Loucy (cell line): ENCODE measurements around the gene MAPRE3.

Experiments
- H2AFZ ChIP-seq: fragments of 200-600 bp; sonication (generic); 2 replicates; pipeline ENCODE4 v1.6.0; 2016; ENCODE audit warnings: antibody characterized with exemption, mild to moderate bottlenecking, low read length, moderate library complexity
- H3F3A ChIP-seq: fragments of 200-600 bp; 2 replicates; pipeline ENCODE4 v1.6.0; 2016; ENCODE audit warnings: antibody characterized with exemption, low read depth, mild to moderate bottlenecking
- H3K27me3 ChIP-seq: fragments of 200-600 bp; sonication (generic); 2 replicates; pipeline ENCODE4 v1.6.1; 2014; ENCODE audit warnings: low read length, mild to moderate bottlenecking; ENCODE audit not compliant: insufficient read depth, poor library complexity, severe bottlenecking
- H3K36me3 ChIP-seq: fragments of 200-600 bp; sonication (generic); 2 replicates; pipeline ENCODE4 v1.6.1; 2016; ENCODE audit warnings: low read length; ENCODE audit not compliant: insufficient read depth
- H3K4me1 ChIP-seq: fragments of 200-600 bp; sonication (generic); 2 replicates; pipeline ENCODE4 v1.5.1; 2014; ENCODE audit warnings: low read length, mild to moderate bottlenecking; ENCODE audit not compliant: insufficient read depth, poor library complexity, severe bottlenecking
- H3K4me2 ChIP-seq: fragments of 200-600 bp; sonication (generic); 2 replicates; pipeline ENCODE4 v1.6.0; 2014; ENCODE audit warnings: antibody characterized with exemption, low read length, low read depth, mild to moderate bottlenecking; ENCODE audit not compliant: poor library complexity, severe bottlenecking
- H3K4me3 ChIP-seq: fragments of 200-600 bp; sonication (generic); 2 replicates; pipeline ENCODE4 v1.5.1; 2014; ENCODE audit warnings: low read length, mild to moderate bottlenecking, mixed read lengths; ENCODE audit not compliant: poor library complexity, severe bottlenecking
- H3K79me2 ChIP-seq: fragments of 200-600 bp; sonication (generic); 2 replicates; pipeline ENCODE4 v1.6.1; 2014; ENCODE audit warnings: low read length; ENCODE audit not compliant: insufficient read depth
- H3K9ac ChIP-seq: fragments of 200-600 bp; sonication (generic); 2 replicates; pipeline ENCODE4 v1.6.0; 2014; ENCODE audit warnings: mild to moderate bottlenecking, low read depth, low read length, moderate library complexity; ENCODE audit not compliant: poor library complexity, severe bottlenecking
- H3K9me2 ChIP-seq: fragments of 200-600 bp; sonication (generic); replicated peaks from 2 replicates; pipeline ENCODE4 v1.6.1; 2016; ENCODE audit warnings: low read depth, low read length, mixed read lengths
- H3K9me3 ChIP-seq: fragments of 200-600 bp; sonication (generic); 2 replicates; pipeline ENCODE4 v1.6.1; 2014; ENCODE audit warnings: mild to moderate bottlenecking, antibody characterized with exemption, low read length, low read depth; ENCODE audit not compliant: insufficient read depth
- H4K20me1 ChIP-seq: fragments of 200-600 bp; sonication (generic); 2 replicates; pipeline ENCODE4 v1.6.0; 2014; ENCODE audit warnings: antibody characterized with exemption, low read length, mild to moderate bottlenecking; ENCODE audit not compliant: insufficient read depth, poor library complexity, severe bottlenecking
- EZH2phosphoT487 ChIP-seq: fragments of 200-600 bp; IDR thresholded peaks from 2 replicates; pipeline ENCODE4 v1.6.1; 2018; ENCODE audit warnings: antibody characterized with exemption, mild to moderate bottlenecking, moderate library complexity, borderline replicate concordance
- TF ChIP-seq, protein P1 (sequence below): fragments of 200-600 bp; sonication (generic); conservative IDR thresholded peaks from 2 replicates; pipeline ENCODE4 v1.5.1; 2014; ENCODE audit warnings: mild to moderate bottlenecking, antibody characterized with exemption, low read length

The MAPRE3 gene

DNA sequence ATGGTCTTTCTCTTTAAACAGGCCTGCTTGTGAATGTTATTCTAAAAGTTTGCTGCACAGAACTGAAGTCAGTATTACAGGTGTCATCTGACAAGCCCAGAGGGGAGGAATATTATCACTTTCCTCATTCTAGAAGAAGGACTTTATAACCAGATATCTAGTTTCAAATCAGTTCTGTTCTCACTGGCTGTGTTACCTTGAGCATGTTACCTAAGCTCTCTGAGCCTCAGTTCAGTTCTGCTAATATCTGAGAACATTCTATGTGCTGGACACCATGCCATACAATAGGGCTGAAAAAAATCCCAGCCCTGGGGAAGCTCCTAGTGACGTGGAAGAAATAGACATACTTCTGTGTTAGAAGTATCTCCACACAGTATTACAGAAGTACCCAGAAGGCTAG, 27.9 kb downstream of the MAPRE3 start:
- Histone ChIP-seq H3K4me2 (no peak overlapping the region), H3F3A (no peaks in the 10 kb centered on the region), H2AFZ (no peak overlapping the region), H3K4me3 (no peak overlapping the region), H3K9me2 (no peaks in the 10 kb centered on the region), H4K20me1 (no peaks in the 10 kb centered on the region), H3K9me3 (no peaks in the 10 kb centered on the region), H3K36me3 (no peaks in the 10 kb centered on the region), H3K79me2 (no peaks in the 10 kb centered on the region), H3K4me1 (no peaks in the 10 kb centered on the region), H3K9ac (no peak overlapping the region), H3K27me3 (no peaks in the 10 kb centered on the region)
- TF ChIP-seq, protein P1, sequence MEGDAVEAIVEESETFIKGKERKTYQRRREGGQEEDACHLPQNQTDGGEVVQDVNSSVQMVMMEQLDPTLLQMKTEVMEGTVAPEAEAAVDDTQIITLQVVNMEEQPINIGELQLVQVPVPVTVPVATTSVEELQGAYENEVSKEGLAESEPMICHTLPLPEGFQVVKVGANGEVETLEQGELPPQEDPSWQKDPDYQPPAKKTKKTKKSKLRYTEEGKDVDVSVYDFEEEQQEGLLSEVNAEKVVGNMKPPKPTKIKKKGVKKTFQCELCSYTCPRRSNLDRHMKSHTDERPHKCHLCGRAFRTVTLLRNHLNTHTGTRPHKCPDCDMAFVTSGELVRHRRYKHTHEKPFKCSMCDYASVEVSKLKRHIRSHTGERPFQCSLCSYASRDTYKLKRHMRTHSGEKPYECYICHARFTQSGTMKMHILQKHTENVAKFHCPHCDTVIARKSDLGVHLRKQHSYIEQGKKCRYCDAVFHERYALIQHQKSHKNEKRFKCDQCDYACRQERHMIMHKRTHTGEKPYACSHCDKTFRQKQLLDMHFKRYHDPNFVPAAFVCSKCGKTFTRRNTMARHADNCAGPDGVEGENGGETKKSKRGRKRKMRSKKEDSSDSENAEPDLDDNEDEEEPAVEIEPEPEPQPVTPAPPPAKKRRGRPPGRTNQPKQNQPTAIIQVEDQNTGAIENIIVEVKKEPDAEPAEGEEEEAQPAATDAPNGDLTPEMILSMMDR, result no peak
- TF ChIP-seq EZH2phosphoT487, result no peak

GRCh38 chr2:27000228-27000627, 29.8 kb downstream of the MAPRE3 start:
- H3F3A ChIP-seq, result no peaks in the 10 kb centered on the region
- no peaks in the 10 kb centered on the region for H3K9me3 ChIP-seq
- no peak for TF ChIP-seq EZH2phosphoT487
- TF ChIP-seq, protein P1, result no peak
- no peak overlapping the region for H3K9ac ChIP-seq
- H2AFZ ChIP-seq, result no peak overlapping the region
- no peaks in the 10 kb centered on the region for H3K9me2 ChIP-seq
- H3K36me3 ChIP-seq, result no peaks in the 10 kb centered on the region
- no peaks in the 10 kb centered on the region for H4K20me1 ChIP-seq
- H3K4me2 ChIP-seq, result no peak overlapping the region
- H3K27me3 ChIP-seq, result no peaks in the 10 kb centered on the region
- no peaks in the 10 kb centered on the region for H3K79me2 ChIP-seq
- H3K4me1 ChIP-seq, result no peaks in the 10 kb centered on the region
- no peak overlapping the region for H3K4me3 ChIP-seq

DNA sequence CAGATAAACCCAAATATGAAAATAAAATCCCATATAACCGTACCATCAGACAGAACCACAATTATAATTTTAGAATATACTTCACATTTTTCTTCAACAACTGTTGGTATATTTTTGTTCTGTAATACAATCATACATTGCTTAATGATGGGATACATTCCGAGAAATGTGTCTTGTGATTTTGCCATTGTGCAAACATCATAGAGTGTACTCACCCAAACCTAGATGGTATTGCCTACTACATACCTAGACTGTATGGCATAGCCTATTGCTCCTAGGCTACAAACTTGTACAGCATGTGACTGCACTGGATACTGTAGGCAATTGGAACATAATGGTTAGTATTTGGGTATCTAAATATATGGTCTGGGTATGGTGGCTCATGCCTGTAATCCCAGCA, 30.6 kb downstream of the MAPRE3 start:
- Histone ChIP-seq H4K20me1 (no peaks in the 10 kb centered on the region), H3K4me1 (no peaks in the 10 kb centered on the region), H3F3A (no peaks in the 10 kb centered on the region), H3K36me3 (no peaks in the 10 kb centered on the region), H3K9me2 (no peaks in the 10 kb centered on the region), H3K9ac (no peak overlapping the region), H3K9me3 (no peaks in the 10 kb centered on the region), H3K4me2 (no peak overlapping the region), H3K4me3 (no peak overlapping the region), H3K27me3 (no peaks in the 10 kb centered on the region), H3K79me2 (no peaks in the 10 kb centered on the region), H2AFZ (no peak overlapping the region)
- no peak for TF ChIP-seq EZH2phosphoT487
- TF ChIP-seq, protein P1, result no peak
